HG02885 (cell line): ENCODE results near the gene PORCN.
"Not testable (repeated sequence)": the region's sequence is repeated elsewhere in the genome, so short reads cannot be mapped to it uniquely, and the experiment has no call there.

Experiments used
- ATAC-seq: cut with Tn5 transposase; IDR thresholded peaks from one replicate; pipeline ENCODE4 v1.9.1; 2021; ENCODE audit warnings: mild to moderate bottlenecking; ENCODE audit not compliant: unreplicated experiment, poor library complexity

The PORCN gene

GRCh38 chrX:48509245-48509590 is 426 bp downstream of the PORCN start:
- no peak for ATAC-seq

- ATAC-seq: no peak
Measured at GRCh38 chrX:48509619-48510018, 827 bp downstream of the PORCN start.

- no peak for ATAC-seq
Measured at GRCh38 chrX:48511560-48511959, 2.8 kb downstream of the PORCN start.

GRCh38 chrX:48512371-48512935 is 3.7 kb downstream of the PORCN start:
- no peak for ATAC-seq

- no peak for ATAC-seq
Measured at GRCh38 chrX:48513670-48514069, 4.9 kb downstream of the PORCN start.

GRCh38 chrX:48514126-48514806 is 5.5 kb downstream of the PORCN start:
- no peak for ATAC-seq

GRCh38 chrX:48514868-48515460 is 6.2 kb downstream of the PORCN start:
- no peak for ATAC-seq

- no peak for ATAC-seq
Measured at GRCh38 chrX:48515842-48516241, 7.0 kb downstream of the PORCN start.

- no peak for ATAC-seq
Measured at GRCh38 chrX:48516285-48516684, 7.5 kb downstream of the PORCN start.

- ATAC-seq: no peak
Measured at GRCh38 chrX:48516987-48517386, 8.2 kb downstream of the PORCN start.

- ATAC-seq: not testable (repeated sequence)
Measured at GRCh38 chrX:48519481-48519880, 10.7 kb downstream of the PORCN start.

- no peak for ATAC-seq
Measured at GRCh38 chrX:48520455-48520854, 11.7 kb downstream of the PORCN start.

- no peak for ATAC-seq
Measured at GRCh38 chrX:48520976-48521352, 12.2 kb downstream of the PORCN start.

GRCh38 chrX:48521353-48522243 is 12.8 kb downstream of the PORCN start, which contains the start of gene EBP:
TSS of gene EBP (plus strand) at chrX:48521808. CDS start at chrX:48523772, 1,964 bp downstream.
- ATAC-seq: peak; percentile 97

GRCh38 chrX:48522291-48522690 is 13.5 kb downstream of the PORCN start:
- ATAC-seq: no peak

GRCh38 chrX:48523682-48524081 is 14.9 kb downstream of the PORCN start:
- ATAC-seq: no peak

GRCh38 chrX:48525853-48526252 is 17.1 kb downstream of the PORCN start:
- ATAC-seq: not testable (repeated sequence)

GRCh38 chrX:48530736-48531135 is 21.9 kb downstream of the PORCN start:
- no peak for ATAC-seq

GRCh38 chrX:48531358-48531959 is 22.7 kb downstream of the PORCN start:
- ATAC-seq: no peak

- ATAC-seq: no peak
Measured at GRCh38 chrX:48532161-48532560, 23.4 kb downstream of the PORCN start.

GRCh38 chrX:48533165-48533564 is 24.4 kb downstream of the PORCN start:
- no peak for ATAC-seq
